WTC11 (cell line): ENCODE data around the gene STK26. TPM values are rescaled to one million over a fixed set of nuclear protein-coding genes. Genes with fewer than 3 reads are reported as not detected.

ENCODE experiments used
- ATAC-seq: fragments of 200-7000 bp; cut with Tn5 transposase; 2 replicates; pipeline ENCODE4 v1.10.0; 2021; ENCODE audit warnings: mild to moderate bottlenecking, moderate library complexity
- CTCF ChIA-PET: fragments of 300-600 bp; sonication (Branson Sonifier 250); formaldehyde crosslinking; loops from one replicate; lab custom pipeline; 2021; ENCODE audit warnings: antibody characterized with exemption; lab: Charles Lee
- POLR2A ChIA-PET: fragments of 350-600 bp; sonication (Branson Sonifier 250); formaldehyde crosslinking; loops from one replicate; lab custom pipeline; 2021; ENCODE audit warnings: antibody characterized with exemption; lab: Charles Lee
- DNase-seq: peaks from one replicate; pipeline ENCODE4 v3.0.0; 2021; ENCODE audit warnings: low spot score
- H3K27ac Mint-ChIP-seq: 2 replicates; pipeline ENCODE4 v1.8.0; 2021; ENCODE audit warnings: mixed read lengths
- H3K27me3 Mint-ChIP-seq: 2 replicates; pipeline ENCODE4 v1.8.0; 2021; ENCODE audit warnings: low read depth, mild to moderate bottlenecking, moderate library complexity, mixed read lengths
- H3K36me3 Mint-ChIP-seq: 2 replicates; pipeline ENCODE4 v1.8.0; 2021; ENCODE audit warnings: mixed read lengths
- H3K4me1 Mint-ChIP-seq: 2 replicates; pipeline ENCODE4 v1.8.0; 2022; ENCODE audit warnings: mixed read lengths
- H3K4me3 Mint-ChIP-seq: 2 replicates; pipeline ENCODE4 v1.8.0; 2021; ENCODE audit warnings: mild to moderate bottlenecking, moderate library complexity, mixed read lengths
- H3K9me3 Mint-ChIP-seq: 2 replicates; pipeline ENCODE4 v1.8.0; 2021; ENCODE audit warnings: mixed read lengths
- ESRRA ChIP-seq: sonication (generic); formaldehyde crosslinking; IDR thresholded peaks from 2 replicates; pipeline ENCODE4 v1.8.1; 2022; ENCODE audit warnings: mild to moderate bottlenecking, missing genetic modification reagents, borderline replicate concordance
- GABPB1 ChIP-seq: sonication (generic); formaldehyde crosslinking; IDR thresholded peaks from 2 replicates; pipeline ENCODE4 v1.8.1; 2023; ENCODE audit warnings: mild to moderate bottlenecking, missing genetic modification reagents
- JAZF1 ChIP-seq: fragments of 250-450 bp; sonication (Bioruptor Pico); IDR thresholded peaks from 2 replicates; pipeline ENCODE4 v1.9.0; 2021; ENCODE audit warnings: moderate library complexity, mild to moderate bottlenecking, inconsistent platforms
- KAT7 ChIP-seq: sonication (generic); formaldehyde crosslinking; IDR thresholded peaks from 2 replicates; pipeline ENCODE4 v1.8.1; 2023; ENCODE audit warnings: missing genetic modification reagents, mild to moderate bottlenecking, borderline replicate concordance
- NFATC4 ChIP-seq: fragments of 250-450 bp; sonication (Bioruptor Pico); IDR thresholded peaks from 2 replicates; pipeline ENCODE4 v1.9.0; 2021; ENCODE audit warnings: mild to moderate bottlenecking
- NR3C1 ChIP-seq: sonication (generic); formaldehyde crosslinking; conservative IDR thresholded peaks from 2 replicates; pipeline ENCODE4 v1.8.1; 2023; ENCODE audit warnings: low read depth, mild to moderate bottlenecking, missing genetic modification reagents
- OVOL2 ChIP-seq: fragments of 250-450 bp; sonication (Bioruptor Pico); IDR thresholded peaks from 2 replicates; pipeline ENCODE4 v1.9.0; 2021; ENCODE audit warnings: mild to moderate bottlenecking, borderline replicate concordance
- RORB ChIP-seq: fragments of 250-450 bp; sonication (Bioruptor Pico); IDR thresholded peaks from 2 replicates; pipeline ENCODE4 v1.9.0; 2021; ENCODE audit warnings: mild to moderate bottlenecking
- SP1 ChIP-seq: sonication (generic); formaldehyde crosslinking; conservative IDR thresholded peaks from 2 replicates; pipeline ENCODE4 v1.8.1; 2022; ENCODE audit warnings: missing genetic modification reagents
- TEAD1 ChIP-seq: sonication (generic); formaldehyde crosslinking; IDR thresholded peaks from 2 replicates; pipeline ENCODE4 v1.8.0; 2022; ENCODE audit warnings: mild to moderate bottlenecking, missing genetic modification reagents
- ZNF317 ChIP-seq: sonication (generic); formaldehyde crosslinking; IDR thresholded peaks from 2 replicates; pipeline ENCODE4 v1.8.1; 2023; ENCODE audit warnings: low read depth, mild to moderate bottlenecking, moderate library complexity, missing genetic modification reagents, borderline replicate concordance
- ZNF416 ChIP-seq: fragments of 250-450 bp; sonication (Bioruptor Pico); IDR thresholded peaks from 2 replicates; pipeline ENCODE4 v1.9.0; 2021; ENCODE audit warnings: mild to moderate bottlenecking, inconsistent platforms
- total RNA-seq: library from RNA; stranded (reverse); gene quantifications from 3 replicates; pipeline ENCODE4 v1.2.3, GENCODE V29; 2021
- TF ChIP-seq, protein P1 (sequence below): sonication (generic); formaldehyde crosslinking; IDR thresholded peaks from 2 replicates; pipeline ENCODE4 v1.8.1; 2023; ENCODE audit warnings: mild to moderate bottlenecking, missing genetic modification reagents, borderline replicate concordance
- TF ChIP-seq, protein P2 (sequence below): sonication (generic); formaldehyde crosslinking; IDR thresholded peaks from 2 replicates; pipeline ENCODE4 v1.8.0; 2023; ENCODE audit warnings: missing genetic modification reagents
- TF ChIP-seq, protein P3 (sequence below): sonication (generic); formaldehyde crosslinking; IDR thresholded peaks from 2 replicates; pipeline ENCODE4 v1.8.1; 2023; ENCODE audit warnings: mild to moderate bottlenecking, missing genetic modification reagents
- TF ChIP-seq, protein P4 (sequence below): sonication (generic); formaldehyde crosslinking; IDR thresholded peaks from 2 replicates; pipeline ENCODE4 v1.8.1; 2022; ENCODE audit warnings: low read depth, missing genetic modification reagents, borderline replicate concordance
- TF ChIP-seq, protein P5 (sequence below): fragments of 250-450 bp; sonication (Bioruptor Pico); IDR thresholded peaks from 2 replicates; pipeline ENCODE4 v1.9.0; 2021; ENCODE audit warnings: mild to moderate bottlenecking

Gene STK26
- total RNA-seq, 1 experiment from 2014 or later, result 77.6 TPM

DNA sequence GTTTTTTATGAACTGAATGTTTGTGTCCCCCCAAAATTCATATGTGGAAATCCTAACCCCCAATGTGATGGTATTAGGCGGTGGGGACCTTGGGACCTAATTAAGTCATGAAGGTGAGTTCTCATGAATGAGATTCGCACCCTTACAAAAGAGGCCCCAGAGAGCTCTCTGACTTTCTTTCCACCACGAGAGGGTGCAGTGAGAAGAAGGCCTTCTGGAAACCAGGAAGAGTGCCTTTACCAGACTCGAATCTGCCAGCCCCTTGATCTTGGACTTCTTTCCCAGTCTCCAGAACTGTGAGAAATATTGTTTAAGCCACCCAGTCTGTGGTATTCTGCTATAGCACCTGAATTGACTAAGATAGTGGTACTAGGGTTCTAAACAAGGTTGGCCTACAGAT lies 40.8 kb downstream of the STK26 start (continued):
- TF ChIP-seq, protein P1, sequence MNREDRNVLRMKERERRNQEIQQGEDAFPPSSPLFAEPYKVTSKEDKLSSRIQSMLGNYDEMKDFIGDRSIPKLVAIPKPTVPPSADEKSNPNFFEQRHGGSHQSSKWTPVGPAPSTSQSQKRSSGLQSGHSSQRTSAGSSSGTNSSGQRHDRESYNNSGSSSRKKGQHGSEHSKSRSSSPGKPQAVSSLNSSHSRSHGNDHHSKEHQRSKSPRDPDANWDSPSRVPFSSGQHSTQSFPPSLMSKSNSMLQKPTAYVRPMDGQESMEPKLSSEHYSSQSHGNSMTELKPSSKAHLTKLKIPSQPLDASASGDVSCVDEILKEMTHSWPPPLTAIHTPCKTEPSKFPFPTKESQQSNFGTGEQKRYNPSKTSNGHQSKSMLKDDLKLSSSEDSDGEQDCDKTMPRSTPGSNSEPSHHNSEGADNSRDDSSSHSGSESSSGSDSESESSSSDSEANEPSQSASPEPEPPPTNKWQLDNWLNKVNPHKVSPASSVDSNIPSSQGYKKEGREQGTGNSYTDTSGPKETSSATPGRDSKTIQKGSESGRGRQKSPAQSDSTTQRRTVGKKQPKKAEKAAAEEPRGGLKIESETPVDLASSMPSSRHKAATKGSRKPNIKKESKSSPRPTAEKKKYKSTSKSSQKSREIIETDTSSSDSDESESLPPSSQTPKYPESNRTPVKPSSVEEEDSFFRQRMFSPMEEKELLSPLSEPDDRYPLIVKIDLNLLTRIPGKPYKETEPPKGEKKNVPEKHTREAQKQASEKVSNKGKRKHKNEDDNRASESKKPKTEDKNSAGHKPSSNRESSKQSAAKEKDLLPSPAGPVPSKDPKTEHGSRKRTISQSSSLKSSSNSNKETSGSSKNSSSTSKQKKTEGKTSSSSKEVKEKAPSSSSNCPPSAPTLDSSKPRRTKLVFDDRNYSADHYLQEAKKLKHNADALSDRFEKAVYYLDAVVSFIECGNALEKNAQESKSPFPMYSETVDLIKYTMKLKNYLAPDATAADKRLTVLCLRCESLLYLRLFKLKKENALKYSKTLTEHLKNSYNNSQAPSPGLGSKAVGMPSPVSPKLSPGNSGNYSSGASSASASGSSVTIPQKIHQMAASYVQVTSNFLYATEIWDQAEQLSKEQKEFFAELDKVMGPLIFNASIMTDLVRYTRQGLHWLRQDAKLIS (CRISPR knock-in tag), result no peak
- TF ChIP-seq OVOL2 (no peak), NR3C1 (CRISPR knock-in tag) (no peak), GABPB1 (CRISPR knock-in tag) (no peak), ZNF416 (no peak), NFATC4 (CRISPR knock-in tag) (no peak), RORB (no peak), ESRRA (CRISPR knock-in tag) (no peak)
- TF ChIP-seq, protein P2, sequence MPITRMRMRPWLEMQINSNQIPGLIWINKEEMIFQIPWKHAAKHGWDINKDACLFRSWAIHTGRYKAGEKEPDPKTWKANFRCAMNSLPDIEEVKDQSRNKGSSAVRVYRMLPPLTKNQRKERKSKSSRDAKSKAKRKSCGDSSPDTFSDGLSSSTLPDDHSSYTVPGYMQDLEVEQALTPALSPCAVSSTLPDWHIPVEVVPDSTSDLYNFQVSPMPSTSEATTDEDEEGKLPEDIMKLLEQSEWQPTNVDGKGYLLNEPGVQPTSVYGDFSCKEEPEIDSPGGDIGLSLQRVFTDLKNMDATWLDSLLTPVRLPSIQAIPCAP, result no peak
- TF ChIP-seq, protein P3, sequence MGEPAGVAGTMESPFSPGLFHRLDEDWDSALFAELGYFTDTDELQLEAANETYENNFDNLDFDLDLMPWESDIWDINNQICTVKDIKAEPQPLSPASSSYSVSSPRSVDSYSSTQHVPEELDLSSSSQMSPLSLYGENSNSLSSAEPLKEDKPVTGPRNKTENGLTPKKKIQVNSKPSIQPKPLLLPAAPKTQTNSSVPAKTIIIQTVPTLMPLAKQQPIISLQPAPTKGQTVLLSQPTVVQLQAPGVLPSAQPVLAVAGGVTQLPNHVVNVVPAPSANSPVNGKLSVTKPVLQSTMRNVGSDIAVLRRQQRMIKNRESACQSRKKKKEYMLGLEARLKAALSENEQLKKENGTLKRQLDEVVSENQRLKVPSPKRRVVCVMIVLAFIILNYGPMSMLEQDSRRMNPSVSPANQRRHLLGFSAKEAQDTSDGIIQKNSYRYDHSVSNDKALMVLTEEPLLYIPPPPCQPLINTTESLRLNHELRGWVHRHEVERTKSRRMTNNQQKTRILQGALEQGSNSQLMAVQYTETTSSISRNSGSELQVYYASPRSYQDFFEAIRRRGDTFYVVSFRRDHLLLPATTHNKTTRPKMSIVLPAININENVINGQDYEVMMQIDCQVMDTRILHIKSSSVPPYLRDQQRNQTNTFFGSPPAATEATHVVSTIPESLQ, result no peak
- TF ChIP-seq, protein P4, sequence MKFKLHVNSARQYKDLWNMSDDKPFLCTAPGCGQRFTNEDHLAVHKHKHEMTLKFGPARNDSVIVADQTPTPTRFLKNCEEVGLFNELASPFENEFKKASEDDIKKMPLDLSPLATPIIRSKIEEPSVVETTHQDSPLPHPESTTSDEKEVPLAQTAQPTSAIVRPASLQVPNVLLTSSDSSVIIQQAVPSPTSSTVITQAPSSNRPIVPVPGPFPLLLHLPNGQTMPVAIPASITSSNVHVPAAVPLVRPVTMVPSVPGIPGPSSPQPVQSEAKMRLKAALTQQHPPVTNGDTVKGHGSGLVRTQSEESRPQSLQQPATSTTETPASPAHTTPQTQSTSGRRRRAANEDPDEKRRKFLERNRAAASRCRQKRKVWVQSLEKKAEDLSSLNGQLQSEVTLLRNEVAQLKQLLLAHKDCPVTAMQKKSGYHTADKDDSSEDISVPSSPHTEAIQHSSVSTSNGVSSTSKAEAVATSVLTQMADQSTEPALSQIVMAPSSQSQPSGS (CRISPR knock-in tag), result no peak

DNA sequence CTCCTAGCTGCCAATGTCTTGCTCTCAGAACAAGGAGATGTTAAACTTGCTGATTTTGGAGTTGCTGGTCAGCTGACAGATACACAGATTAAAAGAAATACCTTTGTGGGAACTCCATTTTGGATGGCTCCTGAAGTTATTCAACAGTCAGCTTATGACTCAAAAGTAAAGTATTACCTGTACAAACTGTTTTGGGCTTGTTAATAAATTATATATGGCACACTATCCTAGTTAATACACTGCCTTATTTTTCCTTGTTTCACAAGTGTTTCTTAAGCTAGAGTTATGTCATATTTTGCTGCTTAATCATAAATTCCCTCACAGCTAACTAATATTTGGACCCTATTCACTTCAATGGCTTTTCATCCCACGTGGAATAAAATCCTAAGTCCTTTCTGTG lies 45.3 kb downstream of the STK26 start:
- CTCF ChIA-PET, result no interaction called here
- DNase-seq, result no peak
- Mint-ChIP-seq H3K36me3 (peaks cover 24% of the 10 kb centered on the region), H3K4me3 (no peak overlapping the region), H3K9me3 (no peaks in the 10 kb centered on the region), H3K4me1 (no peaks in the 10 kb centered on the region)
- ATAC-seq, result no peak
- TF ChIP-seq SP1 (CRISPR knock-in tag), result no peak
- TF ChIP-seq, protein P2, result no peak
- no peak for TF ChIP-seq GABPB1 (CRISPR knock-in tag)
- TF ChIP-seq KAT7 (CRISPR knock-in tag), result no peak
- no peak for TF ChIP-seq TEAD1 (CRISPR knock-in tag)
- no peak for TF ChIP-seq OVOL2
- no peak for TF ChIP-seq JAZF1 (CRISPR knock-in tag)
- TF ChIP-seq, protein P5, sequence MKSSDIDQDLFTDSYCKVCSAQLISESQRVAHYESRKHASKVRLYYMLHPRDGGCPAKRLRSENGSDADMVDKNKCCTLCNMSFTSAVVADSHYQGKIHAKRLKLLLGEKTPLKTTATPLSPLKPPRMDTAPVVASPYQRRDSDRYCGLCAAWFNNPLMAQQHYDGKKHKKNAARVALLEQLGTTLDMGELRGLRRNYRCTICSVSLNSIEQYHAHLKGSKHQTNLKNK (CRISPR knock-in tag), result no peak
- no peak for TF ChIP-seq ZNF317 (CRISPR knock-in tag)
- TF ChIP-seq, all 79 proteins: peak for 0
- POLR2A ChIA-PET, result no interaction called here
- H3K27me3 Mint-ChIP-seq, result no peaks in the 10 kb centered on the region
- H3K27ac Mint-ChIP-seq, result no peak overlapping the region
